Lung (tissue), 12 donors: ENCODE data around the gene BTF3L4. TPM values are rescaled to one million over a fixed set of nuclear protein-coding genes. Genes with fewer than 3 reads are reported as not detected.
A peak's percentile ranks its signal among the peaks of the same experiment; 100 is the strongest.
"Not testable (repeated sequence)": the region's sequence is repeated elsewhere in the genome, so short reads cannot be mapped to it uniquely, and the experiment has no call there.

ENCODE experiments used
- ATAC-seq: fragments of 200-7000 bp; cut with Tn5 transposase; one replicate; pipeline ENCODE4 v1.9.1; 2020; ENCODE audit warnings: moderate number of reproducible peaks; ENCODE audit not compliant: insufficient read depth, low FRiP score
- DNase-seq, 3 donors: peaks; one replicate each; pipeline ENCODE4 v3.0.0-alpha.2; 2013 to 2017
- H3K27ac ChIP-seq, 2 donors: one replicate each; pipeline ENCODE4 v1.5.1; 2013; ENCODE audit warnings: mild to moderate bottlenecking in 2 of 2, moderate library complexity in 2 of 2, control low read depth in 1 of 2, inconsistent platforms in 1 of 2, low read depth in 1 of 2, low read length in 1 of 2
- H3K27me3 ChIP-seq, 3 donors: one replicate each; pipeline ENCODE4 v1.5.1; 2013; ENCODE audit warnings: low read length in 2 of 3; ENCODE audit not compliant: control insufficient read depth in 3 of 3, insufficient read depth in 3 of 3
- H3K36me3 ChIP-seq, 4 donors: one replicate each; pipeline ENCODE4 v1.5.1; 2013; ENCODE audit warnings: low read length in 4 of 4, mild to moderate bottlenecking in 1 of 4, moderate library complexity in 1 of 4; ENCODE audit not compliant: control insufficient read depth in 4 of 4, insufficient read depth in 4 of 4
- H3K4me1 ChIP-seq, 5 donors: one replicate each; pipeline ENCODE4 v1.5.1; 2013; ENCODE audit warnings: low read length in 5 of 5, mild to moderate bottlenecking in 2 of 5, moderate library complexity in 1 of 5; ENCODE audit not compliant: control insufficient read depth in 5 of 5, insufficient read depth in 5 of 5
- H3K4me3 ChIP-seq: one replicate; pipeline ENCODE4 v1.5.1; 2013; ENCODE audit warnings: mild to moderate bottlenecking, control low read depth, moderate library complexity
- H3K9ac ChIP-seq, 2 donors: one replicate each; pipeline ENCODE4 v1.5.1; 2013; ENCODE audit warnings: low read length in 2 of 2, control low read depth in 1 of 2; ENCODE audit not compliant: insufficient read depth in 1 of 2
- H3K9me3 ChIP-seq, 4 donors: one replicate each; pipeline ENCODE4 v1.5.1; 2013; ENCODE audit warnings: low read length in 3 of 4, mild to moderate bottlenecking in 1 of 4, moderate library complexity in 1 of 4; ENCODE audit not compliant: control insufficient read depth in 4 of 4, insufficient read depth in 3 of 4
- CTCF ChIP-seq: IDR thresholded peaks from 2 replicates; pipeline ENCODE4 v1.5.1; 2012; ENCODE audit warnings: mild to moderate bottlenecking; ENCODE audit errors: control extremely low read depth, extremely low read depth
- WGBS, 2 donors: extraction: QIAGEN DNeasy Blood & Tissue Kit; methylation state at CpG; one replicate each; pipeline ENCODE4 v1.1.7; 2013; 5-methylcytosine and 5-hydroxymethylcytosine counted together
- polyA plus RNA-seq, 2 donors: library from polyadenylated mRNA; stranded (reverse); fragments of 200-250 nt; gene quantifications; one replicate each; pipeline ENCODE4 v1.2.1, GENCODE V29; 2013
- total RNA-seq, 2 donors: library from RNA; depleted of rRNA in 1 of 2; stranded (reverse); fragments of >200 nt in 1 of 2; gene quantifications; one replicate each; pipeline ENCODE4 v1.2.1, GENCODE V29; 2014 to 2021
- donor health status: control.
- donor health status: control.
- donor health status: Bipolar disorder and iron deficiency.
- donor health status: healthy.
- donor health status: DM: yes; HTN: yes; CAD: no.

BTF3L4 gene
- total and polyA plus RNA-seq, 4 donors = 40.1 to 47.7 (median 41.1) TPM

- Histone ChIP-seq H3K36me3 (peaks cover 2 to 12% (median 6%) of the 10 kb centered on the region in 4 donors), H3K4me1 (peaks cover 0 to 2% (median 0%) of the 10 kb centered on the region in 5 donors), H3K9me3 (no peaks in the 10 kb centered on the region), H3K27me3 (no peaks in the 10 kb centered on the region), H3K9ac (no peak overlapping the region), H3K27ac (no peak overlapping the region), H3K4me3 (no peak overlapping the region)
- no peak for TF ChIP-seq CTCF
- DNase-seq (no peak), ATAC-seq (no peak)
- 96% methylated on average over 4 of the region's 4 CpGs for WGBS, 2 donors
Measured at GRCh38 chr1:52070704-52071103, 14.6 kb downstream of the BTF3L4 start.

- ATAC-seq = no peak
Measured at GRCh38 chr1:52072291-52072690, 16.2 kb downstream of the BTF3L4 start.

GRCh38 chr1:52077277-52077676 lies 21.2 kb downstream of the BTF3L4 start:
- ATAC-seq, H3K27me3 ChIP-seq, H3K9ac ChIP-seq, H3K4me1 ChIP-seq, H3K36me3 ChIP-seq, H3K4me3 ChIP-seq, H3K9me3 ChIP-seq, DNase-seq, H3K27ac ChIP-seq: not testable (repeated sequence)
- WGBS, 2 donors = 84 to 87% methylated on average over 6 of the region's 6 CpGs

More at GRCh38 chr1:52072291-52072690, 16.2 kb downstream of the BTF3L4 start:
- H3K9ac ChIP-seq = no peak overlapping the region
- H3K4me3 ChIP-seq = no peak overlapping the region
- peaks cover 4 to 10% (median 7%) of the 10 kb centered on the region in 4 donors for H3K36me3 ChIP-seq
- 79 to 92% methylated on average over 6 of the region's 6 CpGs for WGBS, 2 donors
- peaks cover 0 to 2% (median 0%) of the 10 kb centered on the region in 5 donors for H3K4me1 ChIP-seq
- no peak for DNase-seq
- H3K27ac ChIP-seq = no peak overlapping the region
- H3K27me3 ChIP-seq = no peaks in the 10 kb centered on the region
- no peaks in the 10 kb centered on the region for H3K9me3 ChIP-seq
- TF ChIP-seq CTCF = no peak

GRCh38 chr1:52080014-52080415 lies 23.9 kb downstream of the BTF3L4 start:
- ATAC-seq (no peak), DNase-seq (peak in 1 of 3 donors; percentile 7)
- no peak overlapping the region for H3K27ac ChIP-seq
- H3K36me3 ChIP-seq = peaks cover 0 to 9% (median 5%) of the 10 kb centered on the region in 4 donors
- no peak overlapping the region for H3K9ac ChIP-seq
- H3K27me3 ChIP-seq = no peaks in the 10 kb centered on the region
- no peaks in the 10 kb centered on the region for H3K9me3 ChIP-seq
- no peaks in the 10 kb centered on the region for H3K4me1 ChIP-seq
- WGBS, 2 donors = 74 to 76% methylated on average over 3 of the region's 3 CpGs
- TF ChIP-seq CTCF = no peak
- no peak overlapping the region for H3K4me3 ChIP-seq

- not testable (repeated sequence) for H3K9me3 ChIP-seq, H3K4me1 ChIP-seq, H3K27ac ChIP-seq, H3K27me3 ChIP-seq, H3K9ac ChIP-seq, ATAC-seq, H3K4me3 ChIP-seq, DNase-seq
- H3K36me3 ChIP-seq = peaks cover 5 to 21% (median 10%) of the 10 kb centered on the region in 4 donors
Measured at GRCh38 chr1:52087892-52088291, 31.8 kb downstream of the BTF3L4 start.

GRCh38 chr1:52094300-52094699 lies 38.2 kb downstream of the BTF3L4 start:
- H3K27ac ChIP-seq, H3K9me3 ChIP-seq, H3K4me3 ChIP-seq, H3K9ac ChIP-seq, DNase-seq, ATAC-seq, H3K27me3 ChIP-seq, H3K4me1 ChIP-seq: not testable (repeated sequence)
- peaks cover 2 to 13% (median 7%) of the 10 kb centered on the region in 4 donors for H3K36me3 ChIP-seq
- WGBS, 2 donors = 92% methylated on average over 7 of the region's 7 CpGs
